Measurements from ENCODE around the gene CHD8. TPM values are rescaled to one million over a fixed set of nuclear protein-coding genes. Genes with fewer than 3 reads are reported as not detected.
A peak's percentile ranks its signal among the peaks of the same experiment; 100 is the strongest.

The CHD8 gene
- total and polyA plus RNA-seq, 2 of the 13 experiments (the other 11 are each of a cell fraction or from before 2014, with no cell fraction given): 35.1 to 79.6 TPM

GRCh38 chr14:21455912-21456667 lies at the start of gene CHD8 (continued):
- TF ChIP-seq RERE (CRISPR knock-in tag; IDR thresholded peaks at IDR 0.05; ENCODE audit: low read depth) (no peak; the same call in 1 of the 2 replicates), TEAD2 (CRISPR knock-in tag; IDR thresholded peaks at IDR 0.05) (no peak), HNF1B (CRISPR knock-in tag; IDR thresholded peaks at IDR 0.05) (peak; percentile 84), SNAPC5 (CRISPR knock-in tag; IDR thresholded peaks at IDR 0.05; ENCODE audit: borderline replicate concordance) (no peak; the same call in 1 of the 2 replicates), ZNF891 (CRISPR knock-in tag; IDR thresholded peaks at IDR 0.05) (peak; percentile 91; the same call in 1 of the 2 replicates), PHB2 (IDR thresholded peaks at IDR 0.05; ENCODE audit: partially characterized antibody) (no peak), ZNF232 (CRISPR knock-in tag; IDR thresholded peaks at IDR 0.05; ENCODE audit: borderline replicate concordance) (0 out of 2 replicates have a peak, but pooled peaks have one; percentile 23), RFXAP (CRISPR knock-in tag; IDR thresholded peaks at IDR 0.05; ENCODE audit: borderline replicate concordance) (peak; percentile 85), ZBTB7B (CRISPR knock-in tag; IDR thresholded peaks at IDR 0.05) (peak; percentile 80), ZNF564 (CRISPR knock-in tag; IDR thresholded peaks at IDR 0.05) (no peak), ZBTB37 (CRISPR knock-in tag; IDR thresholded peaks at IDR 0.05) (no peak), MAF1 (CRISPR knock-in tag; IDR thresholded peaks at IDR 0.05; ENCODE audit: borderline replicate concordance) (no peak; the same call in 1 of the 2 replicates)
- TF ChIP-seq, protein P1, sequence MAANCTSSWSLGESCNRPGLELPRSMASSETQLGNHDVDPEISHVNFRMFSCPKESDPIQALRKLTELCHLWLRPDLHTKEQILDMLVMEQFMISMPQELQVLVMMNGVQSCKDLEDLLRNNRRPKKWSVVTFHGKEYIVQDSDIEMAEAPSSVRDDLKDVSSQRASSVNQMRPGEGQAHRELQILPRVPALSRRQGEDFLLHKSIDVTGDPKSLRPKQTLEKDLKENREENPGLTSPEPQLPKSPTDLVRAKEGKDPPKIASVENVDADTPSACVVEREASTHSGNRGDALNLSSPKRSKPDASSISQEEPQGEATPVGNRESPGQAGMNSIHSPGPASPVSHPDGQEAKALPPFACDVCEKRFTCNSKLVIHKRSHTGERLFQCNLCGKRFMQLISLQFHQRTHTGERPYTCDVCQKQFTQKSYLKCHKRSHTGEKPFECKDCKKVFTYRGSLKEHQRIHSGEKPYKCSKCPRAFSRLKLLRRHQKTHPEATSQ (CRISPR knock-in tag; IDR thresholded peaks at IDR 0.05; ENCODE audit: borderline replicate concordance): no peak
- TF ChIP-seq, protein P2, sequence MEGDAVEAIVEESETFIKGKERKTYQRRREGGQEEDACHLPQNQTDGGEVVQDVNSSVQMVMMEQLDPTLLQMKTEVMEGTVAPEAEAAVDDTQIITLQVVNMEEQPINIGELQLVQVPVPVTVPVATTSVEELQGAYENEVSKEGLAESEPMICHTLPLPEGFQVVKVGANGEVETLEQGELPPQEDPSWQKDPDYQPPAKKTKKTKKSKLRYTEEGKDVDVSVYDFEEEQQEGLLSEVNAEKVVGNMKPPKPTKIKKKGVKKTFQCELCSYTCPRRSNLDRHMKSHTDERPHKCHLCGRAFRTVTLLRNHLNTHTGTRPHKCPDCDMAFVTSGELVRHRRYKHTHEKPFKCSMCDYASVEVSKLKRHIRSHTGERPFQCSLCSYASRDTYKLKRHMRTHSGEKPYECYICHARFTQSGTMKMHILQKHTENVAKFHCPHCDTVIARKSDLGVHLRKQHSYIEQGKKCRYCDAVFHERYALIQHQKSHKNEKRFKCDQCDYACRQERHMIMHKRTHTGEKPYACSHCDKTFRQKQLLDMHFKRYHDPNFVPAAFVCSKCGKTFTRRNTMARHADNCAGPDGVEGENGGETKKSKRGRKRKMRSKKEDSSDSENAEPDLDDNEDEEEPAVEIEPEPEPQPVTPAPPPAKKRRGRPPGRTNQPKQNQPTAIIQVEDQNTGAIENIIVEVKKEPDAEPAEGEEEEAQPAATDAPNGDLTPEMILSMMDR (CRISPR knock-in tag; IDR thresholded peaks at IDR 0.05): peak; percentile 96
